Retina (tissue), 1 donor: ENCODE data around the gene CYLC1.

Experiments used
- DNase-seq: peaks from one replicate; pipeline ENCODE4 v3.0.0-alpha.2; 2016

The CYLC1 gene

GRCh38 chrX:83860846-83861245 lies at the start of gene CYLC1:
Gene CYLC1, plus strand, starts transcription at chrX:83861146. Its CDS starts 37 bp downstream, at chrX:83861183.
- no peak for DNase-seq

- no peak for DNase-seq
These were observed 41.6 kb upstream of the CYLC1 start for GRCh38 chrX:83819304-83819703.

GRCh38 chrX:83829874-83830273 lies 31.1 kb upstream of the CYLC1 start:
- DNase-seq = no peak

- peak; percentile 12 for DNase-seq
These were observed 15.5 kb upstream of the CYLC1 start for GRCh38 chrX:83845397-83845796.

GRCh38 chrX:83847339-83847738 lies 13.6 kb upstream of the CYLC1 start:
- DNase-seq = no peak

DNA sequence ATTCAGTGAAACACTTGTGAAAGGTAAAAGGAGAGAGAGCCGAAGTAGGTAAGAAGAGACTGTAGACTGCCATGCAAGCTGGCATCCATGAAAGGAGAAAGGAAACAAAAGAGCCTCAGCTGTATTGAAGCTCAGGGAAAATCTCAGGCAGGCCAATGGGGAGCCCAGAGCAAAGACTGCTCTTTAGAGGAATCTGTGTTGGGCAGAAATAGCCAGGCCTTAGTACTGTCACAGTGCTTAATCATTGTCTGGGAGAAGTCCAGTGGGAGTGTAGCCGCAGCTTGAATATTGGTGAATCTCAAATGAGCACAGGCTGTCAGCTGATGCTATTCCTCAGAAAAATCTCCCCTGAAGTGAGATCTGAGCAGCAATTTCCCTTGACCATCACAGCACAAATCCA lies 27.6 kb downstream of the CYLC1 start:
- no peak for DNase-seq

- DNase-seq = no peak
These were observed 31.5 kb downstream of the CYLC1 start for GRCh38 chrX:83892433-83892832.

DNA sequence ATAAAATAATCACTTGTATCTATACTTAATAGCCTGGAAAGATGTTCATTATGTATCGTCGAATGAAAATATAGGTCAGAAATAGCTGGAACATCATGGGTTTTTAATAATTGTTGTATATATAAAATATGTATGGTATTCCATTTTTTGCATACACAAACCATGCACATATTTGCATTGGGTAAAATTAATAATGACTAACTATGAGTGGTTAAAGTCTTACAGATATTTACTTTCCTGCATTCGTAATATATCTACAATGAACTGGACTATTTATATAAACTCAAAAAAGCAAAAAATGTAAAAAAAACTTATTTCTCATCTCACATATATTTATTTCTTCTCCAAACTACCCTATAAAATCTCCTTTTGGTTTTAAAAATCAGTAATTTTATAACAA lies 46.0 kb downstream of the CYLC1 start:
- DNase-seq = no peak

- peak; percentile 13 for DNase-seq
These were observed 55.6 kb downstream of the CYLC1 start for GRCh38 chrX:83916525-83916924.

GRCh38 chrX:83934220-83934619 lies 73.3 kb downstream of the CYLC1 start:
- DNase-seq = no peak
